ENCODE results near the gene CCT5. TPM values are rescaled to one million over a fixed set of nuclear protein-coding genes. Genes with fewer than 3 reads are reported as not detected.

The CCT5 gene
- total RNA-seq = 477 and 498 TPM in 2 replicates

DNA sequence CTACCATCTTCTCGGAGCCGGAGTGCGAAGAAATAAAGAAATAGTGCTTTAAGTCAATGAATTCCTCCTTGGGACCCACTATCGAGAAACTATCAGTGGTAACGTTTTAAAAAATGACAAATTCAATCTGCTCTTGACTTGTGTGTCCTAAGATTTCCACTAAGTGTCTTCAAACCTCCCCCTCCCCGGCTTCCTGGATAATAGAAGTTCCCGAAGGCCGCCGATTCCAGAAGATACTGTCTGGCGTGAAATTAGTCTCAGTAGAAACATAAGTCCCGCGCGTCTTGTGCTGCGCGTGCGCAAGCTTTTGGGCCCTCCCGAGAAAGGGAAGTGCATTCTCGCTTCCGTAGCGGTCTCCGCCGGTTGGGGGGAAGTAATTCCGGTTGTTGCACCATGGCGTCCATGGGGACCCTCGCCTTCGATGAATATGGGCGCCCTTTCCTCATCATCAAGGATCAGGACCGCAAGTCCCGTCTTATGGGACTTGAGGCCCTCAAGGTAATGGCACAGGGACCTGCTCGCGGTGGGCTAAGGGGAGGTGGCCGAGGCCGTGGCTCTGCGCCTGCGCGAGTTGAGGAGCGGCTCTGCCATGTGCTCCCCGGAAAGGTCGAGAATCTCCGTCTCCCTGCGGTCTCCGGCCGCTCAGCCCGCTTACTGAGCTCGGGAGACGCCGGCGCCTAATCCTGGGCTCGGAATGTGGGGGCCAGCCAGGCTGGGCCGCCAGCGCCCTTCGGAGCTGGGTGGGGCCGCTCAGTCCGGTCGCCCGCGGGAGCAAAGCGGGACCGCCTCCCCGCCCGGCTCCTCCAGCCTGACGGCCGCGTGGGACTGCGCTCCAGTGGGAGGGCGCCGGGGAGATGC lies at the start of gene CCT5:
Gene CCT5 (plus strand): TSS at position 333 of the 858 bp plus-strand sequence. CDS start 61 bp downstream, at position 394.

DNA sequence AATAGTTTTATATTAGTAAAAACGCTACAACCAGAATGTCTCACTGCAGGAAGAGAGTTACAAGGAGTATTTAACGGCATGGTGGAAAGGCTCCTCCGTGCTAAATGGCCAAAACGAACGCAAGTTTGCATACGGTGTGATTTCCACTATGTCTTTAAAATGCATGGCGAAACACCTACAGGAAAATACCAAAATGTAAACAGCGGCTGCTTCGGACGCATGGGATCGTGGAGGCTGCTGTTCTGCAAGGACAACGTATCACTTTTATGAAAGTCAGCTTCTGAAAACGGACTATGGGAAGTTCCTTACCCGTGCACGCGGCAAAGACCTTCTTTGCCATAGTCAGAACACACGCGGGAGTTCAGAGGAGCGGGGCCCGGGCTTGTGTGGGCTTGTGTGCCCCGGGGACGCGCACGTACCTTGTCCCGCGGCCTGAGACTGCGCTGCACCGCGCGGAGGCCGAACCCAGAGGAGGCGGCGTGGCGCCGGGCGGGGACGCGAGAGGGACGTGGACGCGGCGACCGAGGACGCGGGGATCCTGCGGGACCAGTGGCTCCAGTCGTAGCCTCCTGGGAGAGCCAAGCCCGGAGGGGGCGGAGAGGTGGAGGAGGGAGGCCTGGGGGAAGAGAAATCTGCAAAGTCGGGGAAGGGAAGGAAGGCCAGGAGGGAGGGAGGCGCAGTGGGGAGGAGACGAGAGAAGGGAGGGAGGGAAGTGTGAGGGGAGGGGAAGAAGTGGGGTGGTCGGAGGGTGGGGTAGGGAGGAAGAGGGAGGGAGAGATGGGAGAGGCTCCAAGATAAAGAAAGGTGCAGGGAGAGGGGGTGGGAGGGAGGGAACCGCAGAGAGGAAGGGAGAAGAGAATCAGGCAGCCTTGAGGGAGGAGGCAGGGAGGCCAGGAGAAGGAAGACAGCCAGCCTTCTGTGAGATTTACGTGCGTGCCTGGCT lies 57.4 kb downstream of the CCT5 start, which contains the start of gene CMBL:
Gene CMBL (minus strand): TSS at position 697 of the 943 bp plus-strand sequence. CDS start 17,140 bp downstream, outside the sequence.

Other genes with a start within 250 kb of the CCT5 start
- 13.5 and 20.8 TPM in 2 replicates for gene ATPSCKMT, start 392 bp upstream of the CCT5 start, total RNA-seq
- 8.6 and 10.3 TPM in 2 replicates for gene CMBL, start 57.6 kb downstream of the CCT5 start, total RNA-seq
- 21.8 and 24.2 TPM in 2 replicates for gene MARCHF6, start 103.4 kb downstream of the CCT5 start, total RNA-seq
- gene ROPN1L, start 191.6 kb downstream of the CCT5 start, total RNA-seq = 1.8 TPM in 1 of 2 replicates, not detected in the other

Data from myometrial cell (primary cell).